Activated CD4-positive, alpha-beta memory T cell treated with anti-CD3 and anti-CD28 coated beads for 36 hours (primary cell): ENCODE results near the gene DENND1A. TPM values are rescaled to one million over a fixed set of nuclear protein-coding genes. Genes with fewer than 3 reads are reported as not detected.

Experiments
- CTCF ChIA-PET: fragments of 350-600 bp; sonication (Branson Sonifier 250); formaldehyde crosslinking; loops from one replicate; lab custom pipeline; 2021; ENCODE audit warnings: antibody characterized with exemption, inconsistent platforms; lab: Charles Lee
- POLR2A ChIA-PET: fragments of 350-600 bp; sonication (Branson Sonifier 250); formaldehyde crosslinking; loops from one replicate; lab custom pipeline; 2021; ENCODE audit warnings: antibody characterized with exemption; lab: Charles Lee
- DNase-seq: peaks from one replicate; pipeline ENCODE4 v3.0.0-alpha.2; 2020
- H3K27ac Mint-ChIP-seq: one replicate; pipeline ENCODE4 v1.8.0; 2021; ENCODE audit warnings: mixed read lengths
- H3K27me3 Mint-ChIP-seq: one replicate; pipeline ENCODE4 v1.8.0; 2021; ENCODE audit warnings: mixed read lengths
- H3K36me3 Mint-ChIP-seq: one replicate; pipeline ENCODE4 v1.8.0; 2021; ENCODE audit warnings: mixed read lengths
- H3K4me1 Mint-ChIP-seq: one replicate; pipeline ENCODE4 v1.8.0; 2021; ENCODE audit warnings: low read depth, mixed read lengths
- H3K4me3 Mint-ChIP-seq: one replicate; pipeline ENCODE4 v1.8.0; 2021; ENCODE audit warnings: mild to moderate bottlenecking, mixed read lengths
- H3K9me3 Mint-ChIP-seq: one replicate; pipeline ENCODE4 v1.8.0; 2021; ENCODE audit warnings: mixed read lengths
- intact Hi-C: fragments of 100-400 bp; cut with micrococcal nuclease; formaldehyde crosslinking; loops from one replicate; pipeline ENCODE4 v1.15.1; 2023
- total RNA-seq, 2 experiments: library from RNA; stranded (reverse); gene quantifications; one replicate each; pipeline ENCODE4 v1.2.3, GENCODE V29; 2021

Gene DENND1A
- total RNA-seq, 2 experiments from 2014 or later, result 17.3 to 18.0 TPM

DNA sequence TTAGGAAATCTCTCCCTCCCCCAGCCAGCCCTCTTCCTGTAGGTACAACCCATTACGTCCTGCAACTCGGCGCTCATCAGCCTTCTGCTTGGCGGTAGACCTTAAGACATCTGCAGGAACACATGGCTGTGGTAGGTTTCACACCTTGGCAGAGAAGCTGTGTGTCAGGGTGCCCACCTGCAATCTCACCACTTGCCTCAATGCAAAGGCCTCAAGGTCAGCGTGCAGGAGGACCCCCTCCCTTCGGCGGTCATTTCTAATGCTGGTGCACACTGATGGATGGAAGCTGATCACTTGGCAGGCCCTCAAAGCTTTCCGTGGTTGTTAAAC is 506.6 kb downstream of the DENND1A start:
- H3K27me3 Mint-ChIP-seq, result no peaks in the 10 kb centered on the region
- H3K4me3 Mint-ChIP-seq, result no peak overlapping the region
- H3K36me3 Mint-ChIP-seq, result peaks cover 3% of the 10 kb centered on the region
- no peaks in the 10 kb centered on the region for H3K4me1 Mint-ChIP-seq
- H3K27ac Mint-ChIP-seq, result no peak overlapping the region
- CTCF ChIA-PET, result no interaction called here
- POLR2A ChIA-PET, result no interaction called here
- H3K9me3 Mint-ChIP-seq, result no peaks in the 10 kb centered on the region
- intact Hi-C loops, result no loop called here
- no peak for DNase-seq

DNA sequence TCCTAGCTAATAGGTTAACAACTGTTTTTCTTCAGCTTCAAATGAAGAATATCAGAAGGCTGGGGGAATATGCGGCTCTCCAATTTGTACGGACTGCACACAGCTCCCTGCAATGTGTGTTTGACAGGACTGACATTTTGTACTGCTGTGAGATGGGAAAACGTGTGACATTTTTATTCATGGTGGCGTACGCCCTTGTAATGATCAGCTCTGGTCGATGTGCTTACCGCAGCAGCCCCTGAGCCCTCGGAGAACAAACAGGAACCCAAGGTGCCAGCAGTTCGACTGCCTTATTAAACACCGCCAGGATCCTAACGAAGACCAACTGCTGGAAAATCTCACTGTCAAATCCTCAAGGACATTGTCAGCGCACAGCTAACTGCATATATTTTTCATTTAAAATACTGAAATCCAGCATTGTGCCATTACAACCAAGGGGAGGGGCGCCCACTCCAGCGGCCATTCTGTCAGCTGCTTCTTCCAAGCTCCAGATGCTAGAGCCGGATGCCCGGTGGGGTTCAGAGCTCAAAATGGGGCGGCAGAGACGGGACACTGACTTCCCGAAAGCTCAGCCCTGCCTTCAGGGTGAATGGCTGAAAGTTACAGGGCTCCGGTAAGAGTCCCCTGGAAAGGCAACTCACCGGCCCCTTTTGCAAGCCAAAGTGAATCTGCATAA is 507.2 kb downstream of the DENND1A start:
- H3K9me3 Mint-ChIP-seq, result no peaks in the 10 kb centered on the region
- CTCF ChIA-PET, result no interaction called here
- POLR2A ChIA-PET, result no interaction called here

DNA sequence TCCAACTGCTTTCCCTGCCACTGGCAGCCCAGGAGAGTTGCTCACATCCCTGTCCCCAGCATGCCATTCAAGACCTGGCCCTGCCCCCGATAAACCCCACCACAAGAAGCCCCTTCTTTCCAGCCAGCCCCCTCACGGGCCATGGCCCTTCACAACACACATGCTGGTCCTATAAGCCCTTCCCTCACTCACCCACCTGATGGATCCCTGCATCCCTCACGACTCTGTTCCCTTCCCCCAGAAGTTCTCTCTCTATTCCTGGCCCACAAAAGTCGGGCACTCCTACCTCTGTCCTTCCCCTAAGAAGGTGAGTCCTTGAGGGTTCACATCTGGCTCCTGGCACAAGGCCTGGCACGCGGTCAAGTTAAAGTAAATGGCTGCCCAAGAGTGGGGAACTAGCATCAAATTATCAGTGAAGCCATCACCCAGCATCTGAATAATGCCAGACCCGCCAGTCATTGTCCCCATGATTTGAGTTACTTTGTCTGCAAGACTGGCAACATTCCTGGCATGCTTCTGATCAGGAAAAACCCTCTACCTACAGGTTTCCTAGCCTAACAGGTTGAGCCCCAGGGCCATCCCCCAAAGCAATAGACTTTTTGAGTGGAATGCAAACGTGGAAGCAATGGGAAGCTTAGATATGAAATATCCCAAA is 508.0 kb downstream of the DENND1A start:
- POLR2A ChIA-PET, result no interaction called here

More for the DNA sequence above, 507.2 kb downstream of the DENND1A start:
- Mint-ChIP-seq H3K27ac (no peak overlapping the region), H3K27me3 (no peaks in the 10 kb centered on the region), H3K4me1 (no peaks in the 10 kb centered on the region), H3K4me3 (no peak overlapping the region), H3K36me3 (peaks cover 3% of the 10 kb centered on the region)
- intact Hi-C loops, result no loop called here
- DNase-seq, result no peak

DNA sequence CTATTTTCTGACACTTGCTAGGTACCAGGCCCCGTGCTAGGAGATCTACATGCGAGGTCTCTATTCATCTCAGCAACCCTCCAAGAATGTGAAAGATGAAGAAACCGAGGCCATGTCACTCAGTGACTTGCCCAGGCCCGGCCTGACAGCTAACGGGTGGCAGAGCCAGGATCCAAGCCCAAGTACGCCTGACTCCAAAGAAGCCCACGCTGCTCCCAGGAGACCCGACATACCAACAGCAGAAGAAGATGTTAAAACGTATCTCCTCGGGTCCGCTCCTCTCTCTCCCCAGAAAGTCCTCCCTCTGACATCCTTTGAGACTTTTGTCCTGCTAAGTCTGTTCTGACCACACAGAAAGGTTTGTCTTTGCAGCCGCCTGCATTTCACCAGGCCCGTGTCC is 508.7 kb downstream of the DENND1A start:
- Mint-ChIP-seq H3K36me3 (peaks cover 2% of the 10 kb centered on the region), H3K27me3 (no peaks in the 10 kb centered on the region), H3K4me3 (no peak overlapping the region), H3K4me1 (no peaks in the 10 kb centered on the region), H3K9me3 (no peaks in the 10 kb centered on the region), H3K27ac (no peak overlapping the region)
- intact Hi-C loops, result no loop called here
- POLR2A ChIA-PET, result no interaction called here
- CTCF ChIA-PET, result no interaction called here
- DNase-seq, result no peak

More for the DNA sequence above, 508.0 kb downstream of the DENND1A start:
- Mint-ChIP-seq H3K27me3 (no peaks in the 10 kb centered on the region), H3K4me3 (no peak overlapping the region), H3K4me1 (no peaks in the 10 kb centered on the region), H3K27ac (no peak overlapping the region), H3K9me3 (no peaks in the 10 kb centered on the region), H3K36me3 (peaks cover 3% of the 10 kb centered on the region)
- CTCF ChIA-PET, result no interaction called here
- no peak for DNase-seq
- intact Hi-C loops, result no loop called here

DNA sequence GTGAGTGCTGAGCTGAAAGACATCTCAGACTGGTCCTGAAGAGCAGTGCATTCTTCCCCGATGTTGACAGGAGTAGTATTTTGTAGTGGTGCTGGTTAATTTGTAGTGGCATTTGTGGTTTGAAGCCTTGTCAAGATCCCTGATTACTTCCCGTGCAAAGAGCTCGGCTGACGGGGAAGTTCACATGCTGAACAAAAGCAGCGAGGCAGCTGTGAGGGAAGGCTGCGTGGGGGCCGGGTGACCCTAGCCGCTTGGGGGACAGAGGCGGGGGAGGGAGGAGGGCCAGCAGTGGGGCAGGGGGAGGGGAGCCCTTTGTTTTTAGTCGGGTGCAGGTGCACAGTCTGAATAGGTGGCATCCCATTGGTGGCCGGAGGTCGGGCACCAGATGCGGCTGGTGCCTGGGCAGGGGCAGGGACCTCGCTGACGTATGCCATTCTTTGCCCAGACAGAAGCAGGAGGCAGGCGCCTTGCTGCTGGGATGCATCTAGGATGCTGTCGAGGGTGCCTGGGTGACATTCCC is 509.3 kb downstream of the DENND1A start:
- intact Hi-C loops, result no loop called here
- no peak overlapping the region for H3K27ac Mint-ChIP-seq
- H3K9me3 Mint-ChIP-seq, result no peaks in the 10 kb centered on the region

DNA sequence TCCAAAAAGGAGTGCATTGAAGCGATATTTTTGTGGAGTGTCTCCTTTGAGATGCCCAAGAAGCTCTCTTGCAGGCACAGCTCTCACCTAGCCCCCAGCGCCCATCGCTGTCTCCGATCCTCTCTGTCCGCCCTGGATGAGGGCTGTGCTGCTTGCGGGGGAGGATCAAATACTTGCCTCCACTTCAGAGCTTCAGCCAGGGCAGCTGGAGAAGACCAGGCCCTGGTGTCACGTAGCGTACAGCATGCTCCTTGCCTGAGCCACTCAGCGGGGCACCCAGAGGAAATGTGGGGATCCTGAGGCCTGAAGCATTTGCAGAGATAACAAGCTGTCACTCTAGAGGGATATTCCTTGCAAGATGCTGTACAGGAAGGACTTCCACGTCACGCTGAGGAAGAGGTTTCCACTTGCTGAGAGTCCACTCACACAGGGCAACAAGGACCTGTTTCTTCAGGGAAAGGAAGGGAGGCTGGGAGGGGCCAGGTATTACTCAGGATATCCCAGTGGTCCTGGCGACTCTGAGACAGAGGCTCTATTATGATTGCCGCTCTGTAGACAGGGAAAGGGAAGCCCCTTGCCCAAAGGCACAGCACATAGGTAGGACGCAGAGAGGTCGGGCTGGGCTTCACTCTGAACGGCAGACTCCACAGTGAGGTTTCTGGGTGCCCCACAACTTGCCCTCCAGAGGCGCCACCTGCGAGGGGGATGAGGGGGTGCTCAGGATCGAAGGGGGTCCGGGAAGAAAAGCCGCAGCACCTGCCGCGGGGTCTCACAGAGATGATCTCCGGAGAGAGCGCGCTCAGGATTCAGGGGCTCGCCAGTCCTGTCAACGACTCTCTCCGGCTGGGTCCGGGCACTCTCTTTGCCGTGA is 510.0 kb downstream of the DENND1A start:
- POLR2A ChIA-PET, result no interaction called here
- Mint-ChIP-seq H3K27me3 (no peaks in the 10 kb centered on the region), H3K36me3 (peaks cover 2% of the 10 kb centered on the region), H3K4me3 (no peak overlapping the region), H3K27ac (no peak overlapping the region), H3K9me3 (no peaks in the 10 kb centered on the region), H3K4me1 (no peaks in the 10 kb centered on the region)
- DNase-seq, result no peak
- CTCF ChIA-PET, result no interaction called here
- intact Hi-C loops, result no loop called here

More for the DNA sequence above, 509.3 kb downstream of the DENND1A start:
- H3K36me3 Mint-ChIP-seq, result peaks cover 2% of the 10 kb centered on the region
- no peaks in the 10 kb centered on the region for H3K27me3 Mint-ChIP-seq
- no peak overlapping the region for H3K4me3 Mint-ChIP-seq
- ChIA-PET POLR2A (no interaction called here), CTCF (no interaction called here)
- DNase-seq, result no peak
- H3K4me1 Mint-ChIP-seq, result no peaks in the 10 kb centered on the region

DNA sequence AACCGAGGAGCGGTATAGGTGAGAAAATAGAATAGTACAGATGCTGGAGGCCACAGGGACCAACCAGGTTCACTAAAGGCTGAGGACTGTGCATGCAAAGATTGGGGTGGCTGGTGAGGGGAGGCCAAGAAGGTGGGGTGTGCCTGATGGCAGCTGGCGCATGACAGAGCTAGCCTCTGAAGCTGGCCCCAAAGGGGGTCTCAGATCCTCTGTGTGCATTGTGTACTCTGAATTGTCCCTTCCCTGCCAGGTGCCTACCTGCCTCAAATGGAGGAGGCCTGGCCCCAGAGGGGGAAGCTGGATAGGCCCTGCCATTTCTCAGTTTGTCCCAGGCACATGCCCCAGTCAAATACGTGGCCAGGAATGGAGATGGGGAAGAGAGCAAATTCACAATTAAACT is 510.8 kb downstream of the DENND1A start:
- H3K4me1 Mint-ChIP-seq, result no peaks in the 10 kb centered on the region
- H3K27me3 Mint-ChIP-seq, result no peaks in the 10 kb centered on the region
- no peaks in the 10 kb centered on the region for H3K9me3 Mint-ChIP-seq
- peaks cover 2% of the 10 kb centered on the region for H3K36me3 Mint-ChIP-seq
- H3K27ac Mint-ChIP-seq, result no peak overlapping the region
- intact Hi-C loops, result no loop called here
- no peak for DNase-seq
- POLR2A ChIA-PET, result no interaction called here
- H3K4me3 Mint-ChIP-seq, result no peak overlapping the region
- CTCF ChIA-PET, result no interaction called here

DNA sequence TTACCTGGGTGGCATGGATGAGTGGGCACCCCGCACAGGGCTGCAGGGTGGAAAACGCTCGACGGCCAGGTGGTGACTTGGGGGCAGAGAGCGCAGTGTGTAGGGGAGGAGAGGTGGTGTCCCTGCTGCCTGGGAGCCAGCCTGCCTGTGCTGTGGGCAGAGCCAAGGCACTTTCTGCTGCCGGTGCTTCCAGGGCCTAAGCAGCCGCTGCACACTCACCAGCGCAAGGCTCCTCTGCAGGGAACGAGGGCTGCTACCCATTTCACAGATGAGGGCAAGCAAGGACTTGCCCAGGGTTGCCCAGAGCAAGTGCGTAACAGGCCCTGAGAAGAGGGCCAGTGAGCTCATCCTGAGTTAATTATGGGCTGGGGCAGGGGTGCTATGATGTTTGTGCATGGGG is 511.4 kb downstream of the DENND1A start:
- no peak for DNase-seq
- intact Hi-C loops, result no loop called here
- Mint-ChIP-seq H3K4me1 (no peaks in the 10 kb centered on the region), H3K27me3 (no peaks in the 10 kb centered on the region), H3K4me3 (no peak overlapping the region), H3K36me3 (peaks cover 2% of the 10 kb centered on the region), H3K9me3 (no peaks in the 10 kb centered on the region), H3K27ac (no peak overlapping the region)
- ChIA-PET CTCF (no interaction called here), POLR2A (no interaction called here)

DNA sequence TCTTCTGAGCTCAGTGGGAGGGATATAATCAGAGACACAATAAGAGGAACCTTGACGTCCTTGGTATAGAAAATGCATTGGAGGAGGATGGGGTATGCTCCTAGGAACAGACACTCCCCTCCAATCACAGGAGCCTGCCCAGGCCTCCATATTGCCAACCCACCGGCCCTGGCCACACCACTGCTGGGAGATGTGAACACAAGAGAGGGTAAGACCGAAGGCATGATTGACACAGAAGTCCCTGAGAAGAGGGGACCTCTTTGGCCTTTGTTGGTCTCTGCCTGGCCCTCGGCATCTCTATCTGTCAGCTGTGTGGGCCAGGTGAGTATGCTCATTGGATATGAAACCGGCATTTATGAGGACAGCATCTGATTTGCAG is 511.9 kb downstream of the DENND1A start:
- POLR2A ChIA-PET, result no interaction called here
- H3K27ac Mint-ChIP-seq, result no peak overlapping the region
- H3K4me1 Mint-ChIP-seq, result no peaks in the 10 kb centered on the region
- no peak overlapping the region for H3K4me3 Mint-ChIP-seq
- no peak for DNase-seq
- intact Hi-C loops, result no loop called here
- CTCF ChIA-PET, result no interaction called here
- no peaks in the 10 kb centered on the region for H3K9me3 Mint-ChIP-seq
- no peaks in the 10 kb centered on the region for H3K27me3 Mint-ChIP-seq
- peaks cover 2% of the 10 kb centered on the region for H3K36me3 Mint-ChIP-seq

DNA sequence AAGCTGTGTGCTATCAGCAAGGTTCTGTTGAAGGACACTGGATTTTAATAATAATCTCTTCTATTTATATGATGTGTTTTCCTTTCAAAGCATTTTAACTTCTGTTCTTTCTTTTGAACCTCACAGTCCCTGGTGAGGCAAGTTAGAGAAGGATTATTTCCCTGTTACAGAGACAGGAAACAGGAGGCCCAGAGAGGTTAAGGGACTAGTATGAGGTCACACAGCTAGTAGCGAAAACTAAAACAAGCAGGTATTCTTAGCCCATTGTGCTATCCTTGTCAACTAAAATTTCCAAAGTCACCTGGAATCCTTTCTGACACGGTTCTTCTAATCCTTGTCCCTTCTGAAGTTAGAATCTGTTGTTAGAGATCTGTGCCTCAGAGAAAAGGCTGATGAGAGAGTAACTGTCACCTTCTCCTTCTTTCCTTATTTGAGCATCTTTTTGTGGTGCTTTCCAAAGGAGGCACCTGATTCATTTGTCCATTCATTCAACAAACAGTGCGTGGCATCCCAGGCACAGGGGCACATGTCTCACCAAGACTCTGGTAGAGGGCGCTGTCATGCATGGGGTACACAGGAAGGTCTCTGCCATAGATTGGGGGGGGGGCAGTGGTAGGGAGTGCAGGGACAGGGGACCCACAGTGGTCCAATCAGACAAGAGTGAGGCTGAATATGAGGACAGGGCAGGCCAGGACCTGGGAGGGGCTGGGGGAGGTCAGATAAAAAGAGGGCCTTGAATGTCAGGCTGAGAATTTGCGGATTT is 512.5 kb downstream of the DENND1A start:
- Mint-ChIP-seq H3K4me3 (no peak overlapping the region), H3K36me3 (peaks cover 2% of the 10 kb centered on the region), H3K27me3 (no peaks in the 10 kb centered on the region), H3K4me1 (no peaks in the 10 kb centered on the region), H3K9me3 (no peaks in the 10 kb centered on the region), H3K27ac (no peak overlapping the region)
- ChIA-PET CTCF (no interaction called here), POLR2A (no interaction called here)
- intact Hi-C loops, result no loop called here
- DNase-seq, result no peak

DNA sequence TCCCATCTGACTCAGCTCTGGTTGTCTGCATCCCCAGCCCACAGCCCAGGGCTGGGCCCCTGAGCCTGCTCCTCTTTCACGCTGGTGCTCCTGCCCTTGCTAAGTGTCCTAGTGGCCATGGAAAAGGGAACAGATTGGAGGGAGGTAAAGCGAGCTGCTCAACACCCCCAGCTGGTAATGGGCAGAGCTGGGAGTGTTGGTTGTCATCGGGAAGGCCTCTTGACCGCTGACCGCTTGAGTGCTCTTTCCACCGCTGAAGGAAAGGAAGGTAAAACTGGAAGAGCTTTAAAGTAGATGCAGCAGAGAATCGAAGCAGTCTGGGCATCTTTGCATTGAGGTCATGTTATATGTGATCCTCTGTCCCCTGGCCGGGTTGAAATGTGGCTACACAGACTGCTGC is 513.8 kb downstream of the DENND1A start:
- no peaks in the 10 kb centered on the region for H3K27me3 Mint-ChIP-seq
- H3K36me3 Mint-ChIP-seq, result peaks cover 2% of the 10 kb centered on the region
- CTCF ChIA-PET, result no interaction called here
- POLR2A ChIA-PET, result no interaction called here
- no peaks in the 10 kb centered on the region for H3K4me1 Mint-ChIP-seq
- intact Hi-C loops, result no loop called here
- H3K27ac Mint-ChIP-seq, result no peak overlapping the region
- H3K9me3 Mint-ChIP-seq, result no peaks in the 10 kb centered on the region
- DNase-seq, result no peak
- no peak overlapping the region for H3K4me3 Mint-ChIP-seq
